ENCODE data around the gene TTLL6.

The TTLL6 gene

GRCh38 chr17:48792033-48792798, 24.8 kb downstream of the TTLL6 start:
- no peaks in the 10 kb centered on the region for H4K20me1 ChIP-seq (ENCODE audit: low read depth, low read length)
- no peaks in the 10 kb centered on the region for H3K27me3 ChIP-seq (ENCODE audit: low read length)
- H3K36me3 ChIP-seq (ENCODE audit: low read length), result no peaks in the 10 kb centered on the region
- TF ChIP-seq CTCF (IDR thresholded peaks at IDR 0.05; ENCODE audit: insufficient read depth, low read length, poor library complexity, severe bottlenecking) (no peak), EZH2phosphoT487 (conservative IDR thresholded peaks at IDR 0.05; ENCODE audit: low read length) (no peak)
- H3K27ac ChIP-seq (ENCODE audit: low read depth, low read length), result no peak overlapping the region
- no peak overlapping the region for H3K9ac ChIP-seq (ENCODE audit: low read length)
- H3K4me2 ChIP-seq (ENCODE audit: low read depth, low read length, poor library complexity, severe bottlenecking), result no peak overlapping the region
- H3K9me2 ChIP-seq (replicated peaks; ENCODE audit: insufficient read depth, low read length), result no peaks in the 10 kb centered on the region
- H3K4me3 ChIP-seq (ENCODE audit: insufficient read depth, low read length, poor library complexity, severe bottlenecking), result no peak overlapping the region
- H3K79me2 ChIP-seq (ENCODE audit: insufficient read depth, low read length), result no peaks in the 10 kb centered on the region
- no peak overlapping the region for H2AFZ ChIP-seq (ENCODE audit: low read depth, low read length, severe bottlenecking)
- H3K9me3 ChIP-seq (ENCODE audit: insufficient read depth, low read length), result no peaks in the 10 kb centered on the region
- no peaks in the 10 kb centered on the region for H3F3A ChIP-seq (ENCODE audit: insufficient read depth)

GRCh38 chr17:48791128-48792032, 25.6 kb downstream of the TTLL6 start:
- Histone ChIP-seq H3K9me2 (replicated peaks; ENCODE audit: insufficient read depth, low read length) (no peaks in the 10 kb centered on the region), H3K79me2 (ENCODE audit: insufficient read depth, low read length) (no peaks in the 10 kb centered on the region), H3K27me3 (ENCODE audit: low read length) (no peaks in the 10 kb centered on the region), H3F3A (ENCODE audit: insufficient read depth) (no peaks in the 10 kb centered on the region), H3K4me2 (ENCODE audit: low read depth, low read length, poor library complexity, severe bottlenecking) (no peak overlapping the region), H3K36me3 (ENCODE audit: low read length) (no peaks in the 10 kb centered on the region), H3K4me3 (ENCODE audit: insufficient read depth, low read length, poor library complexity, severe bottlenecking) (no peak overlapping the region), H3K9me3 (ENCODE audit: insufficient read depth, low read length) (no peaks in the 10 kb centered on the region), H4K20me1 (ENCODE audit: low read depth, low read length) (no peaks in the 10 kb centered on the region), H2AFZ (ENCODE audit: low read depth, low read length, severe bottlenecking) (no peak overlapping the region), H3K27ac (ENCODE audit: low read depth, low read length) (no peak overlapping the region), H3K9ac (ENCODE audit: low read length) (no peak overlapping the region)
- TF ChIP-seq CTCF (IDR thresholded peaks at IDR 0.05; ENCODE audit: insufficient read depth, low read length, poor library complexity, severe bottlenecking), result peak; percentile 65
- no peak for TF ChIP-seq EZH2phosphoT487 (conservative IDR thresholded peaks at IDR 0.05; ENCODE audit: low read length)

DNA sequence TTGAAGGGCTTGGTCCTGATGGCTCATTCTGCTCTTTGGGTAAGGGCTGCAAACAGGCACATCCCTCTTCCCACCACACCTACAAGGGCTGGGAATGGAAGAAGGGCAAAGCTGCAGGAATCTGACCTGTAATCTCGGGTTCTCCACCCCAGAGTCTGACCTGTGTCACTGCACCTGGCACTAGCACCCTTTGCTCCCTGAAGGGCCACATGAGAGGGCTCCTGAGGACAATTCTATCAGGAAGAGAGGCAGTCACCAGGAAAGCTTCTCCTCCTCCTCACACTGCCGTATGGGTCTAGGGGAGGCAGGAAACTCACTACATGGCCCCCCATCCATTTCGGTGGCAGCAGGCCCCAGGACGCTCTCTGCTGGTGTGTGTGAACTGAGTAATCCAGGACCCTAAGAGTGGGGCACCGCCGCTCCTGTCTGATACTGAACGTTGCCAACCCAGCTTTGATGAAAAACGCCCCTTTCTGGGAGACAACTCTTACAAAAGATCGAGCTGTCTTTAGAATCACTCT, 26.4 kb downstream of the TTLL6 start:
- Histone ChIP-seq H3K27ac (ENCODE audit: low read depth, low read length) (no peak overlapping the region), H4K20me1 (ENCODE audit: low read depth, low read length) (no peaks in the 10 kb centered on the region), H3K4me3 (ENCODE audit: insufficient read depth, low read length, poor library complexity, severe bottlenecking) (no peak overlapping the region), H3K9me3 (ENCODE audit: insufficient read depth, low read length) (no peaks in the 10 kb centered on the region), H3K9ac (ENCODE audit: low read length) (no peak overlapping the region), H2AFZ (ENCODE audit: low read depth, low read length, severe bottlenecking) (no peak overlapping the region), H3K4me2 (ENCODE audit: low read depth, low read length, poor library complexity, severe bottlenecking) (no peak overlapping the region), H3K9me2 (replicated peaks; ENCODE audit: insufficient read depth, low read length) (no peaks in the 10 kb centered on the region), H3K79me2 (ENCODE audit: insufficient read depth, low read length) (no peaks in the 10 kb centered on the region), H3K27me3 (ENCODE audit: low read length) (no peaks in the 10 kb centered on the region), H3F3A (ENCODE audit: insufficient read depth) (no peaks in the 10 kb centered on the region), H3K36me3 (ENCODE audit: low read length) (no peaks in the 10 kb centered on the region)
- TF ChIP-seq CTCF (IDR thresholded peaks at IDR 0.05; ENCODE audit: insufficient read depth, low read length, poor library complexity, severe bottlenecking) (no peak), EZH2phosphoT487 (conservative IDR thresholded peaks at IDR 0.05; ENCODE audit: low read length) (no peak)
